IMR-90 (cell line): ENCODE measurements around the gene PNPLA1. TPM values are rescaled to one million over a fixed set of nuclear protein-coding genes. Genes with fewer than 3 reads are reported as not detected.

Source experiments
- ATAC-seq: fragments of 200-7000 bp; cut with Tn5 transposase; 2 replicates; pipeline ENCODE4 v1.9.1; 2020; ENCODE audit warnings: low read depth, mild to moderate bottlenecking, moderate library complexity
- BruUV-seq: library from RNA; stranded (reverse); fragments of 400-500 nt; replicated peaks from 2 replicates; lab custom pipeline; 2021; lab: Mats Ljungman, UMichigan
- CTCF ChIA-PET: fragments of 300-600 bp; formaldehyde crosslinking; extraction: SDS; loops from one replicate; lab custom pipeline; 2021; ENCODE audit warnings: antibody characterized with exemption; lab: Yijun Ruan, JAX
- POLR2A ChIA-PET: fragments of 300-600 bp; sonication (Branson Sonifier 250); formaldehyde crosslinking; loops from one replicate; lab custom pipeline; 2022; ENCODE audit warnings: antibody characterized with exemption; ENCODE audit not compliant: unreplicated experiment; lab: Charles Lee
- DNase-seq: peaks from one replicate; pipeline ENCODE4 v3.0.0; 2013
- H2AFZ ChIP-seq: replicated peaks from 2 replicates; pipeline ENCODE3; 2013; ENCODE audit warnings: low read length, mild to moderate bottlenecking; ENCODE audit not compliant: poor library complexity
- H2AK5ac ChIP-seq: 2 replicates; pipeline ENCODE4 v1.6.1; 2013; ENCODE audit warnings: low read depth, low read length, inconsistent platforms
- H2AK9ac ChIP-seq: replicated peaks from 2 replicates; pipeline ENCODE3; 2013; ENCODE audit warnings: mild to moderate bottlenecking, low read depth, low read length, moderate library complexity; ENCODE audit not compliant: poor library complexity
- H2BK120ac ChIP-seq: 2 replicates; pipeline ENCODE4 v1.6.1; 2013; ENCODE audit warnings: low read depth, low read length, inconsistent platforms
- H2BK15ac ChIP-seq: 3 replicates; pipeline ENCODE4 v1.6.1; 2013; ENCODE audit warnings: low read depth, low read length, inconsistent platforms
- H2BK20ac ChIP-seq: 2 replicates; pipeline ENCODE4 v1.6.1; 2013; ENCODE audit warnings: low read depth, mild to moderate bottlenecking, inconsistent platforms, low read length, moderate library complexity
- H2BK5ac ChIP-seq: 2 replicates; pipeline ENCODE4 v1.6.1; 2013; ENCODE audit warnings: mild to moderate bottlenecking, low read depth, low read length, inconsistent platforms; ENCODE audit not compliant: poor library complexity, severe bottlenecking
- H3K14ac ChIP-seq: replicated peaks from 2 replicates; pipeline ENCODE4 v1.6.1; 2013; ENCODE audit warnings: low read depth, low read length, inconsistent platforms
- H3K18ac ChIP-seq: 2 replicates; pipeline ENCODE4 v1.6.1; 2013; ENCODE audit warnings: low read depth, low read length, control low read depth
- H3K23ac ChIP-seq: 2 replicates; pipeline ENCODE4 v1.6.1; 2013; ENCODE audit warnings: low read depth, low read length, inconsistent platforms
- H3K27ac ChIP-seq: 2 replicates; pipeline ENCODE4 v1.5.1; 2013; ENCODE audit warnings: mild to moderate bottlenecking, control low read depth, low read length; ENCODE audit not compliant: insufficient read depth
- H3K27me3 ChIP-seq: 2 replicates; pipeline ENCODE4 v1.6.1; 2013; ENCODE audit warnings: low read length; ENCODE audit not compliant: control insufficient read depth, insufficient read depth
- H3K36me3 ChIP-seq: 2 replicates; pipeline ENCODE4 v1.6.1; 2013; ENCODE audit warnings: low read length, mixed read lengths; ENCODE audit not compliant: control insufficient read depth, insufficient read depth
- H3K4ac ChIP-seq: 2 replicates; pipeline ENCODE4 v1.6.1; 2013; ENCODE audit warnings: low read depth, low read length, inconsistent platforms
- H3K4me1 ChIP-seq: 2 replicates; pipeline ENCODE4 v1.6.1; 2013; ENCODE audit warnings: low read length, mixed read lengths; ENCODE audit not compliant: control insufficient read depth, insufficient read depth
- H3K4me2 ChIP-seq: 2 replicates; pipeline ENCODE4 v1.6.1; 2013; ENCODE audit warnings: low read depth, mild to moderate bottlenecking, control low read depth, low read length, moderate library complexity
- H3K4me3 ChIP-seq: 2 replicates; pipeline ENCODE4 v1.5.1; 2013; ENCODE audit warnings: low read depth, mild to moderate bottlenecking, control low read depth, low read length, moderate library complexity; ENCODE audit not compliant: insufficient read depth
- H3K56ac ChIP-seq: 2 replicates; pipeline ENCODE4 v1.6.1; 2013; ENCODE audit warnings: low read length, inconsistent platforms; ENCODE audit not compliant: insufficient read depth; ENCODE audit errors: extremely low read depth
- H3K79me1 ChIP-seq, 2 experiments: 2 replicates each; pipeline ENCODE4 v1.6.1; 2013; ENCODE audit warnings: low read length in 2 of 2, inconsistent platforms in 1 of 2, low read depth in 1 of 2
- H3K9ac ChIP-seq: 2 replicates; pipeline ENCODE4 v1.6.1; 2013; ENCODE audit warnings: low read depth, low read length, control low read depth
- H3K9me1 ChIP-seq: 2 replicates; pipeline ENCODE4 v1.6.1; 2013; ENCODE audit warnings: low read length, inconsistent platforms; ENCODE audit not compliant: insufficient read depth
- H3K9me3 ChIP-seq: 2 replicates; pipeline ENCODE4 v1.6.1; 2013; ENCODE audit warnings: low read length; ENCODE audit not compliant: control insufficient read depth, insufficient read depth
- H4K20me1 ChIP-seq: 2 replicates; pipeline ENCODE4 v1.6.1; 2013; ENCODE audit warnings: low read length, inconsistent platforms; ENCODE audit not compliant: insufficient read depth
- H4K5ac ChIP-seq: 2 replicates; pipeline ENCODE4 v1.6.1; 2013; ENCODE audit warnings: mild to moderate bottlenecking, low read depth, low read length, control low read depth
- H4K8ac ChIP-seq, 2 experiments: 2 replicates each; pipeline ENCODE4 v1.6.1; 2013; ENCODE audit warnings: low read depth in 2 of 2, low read length in 2 of 2, control low read depth in 1 of 2, inconsistent platforms in 1 of 2
- H4K91ac ChIP-seq: 2 replicates; pipeline ENCODE4 v1.6.1; 2013; ENCODE audit warnings: low read depth, low read length, inconsistent platforms; ENCODE audit not compliant: insufficient read depth
- BHLHE40 ChIP-seq: fragments of 150-350 bp; IDR thresholded peaks from 2 replicates; pipeline ENCODE4 v1.6.1; 2016; ENCODE audit warnings: mild to moderate bottlenecking, low read depth, low read length
- CEBPB ChIP-seq: IDR thresholded peaks from 2 replicates; pipeline ENCODE4 v1.6.1; 2012; ENCODE audit warnings: low read depth, low read length, improper control_type of control experiment
- CHD1 ChIP-seq: IDR thresholded peaks from 2 replicates; pipeline ENCODE4 v1.6.1; 2012; ENCODE audit warnings: low read depth, low read length, improper control_type of control experiment
- CTCF ChIP-seq: conservative IDR thresholded peaks from 2 replicates; pipeline ENCODE4 v1.5.1; 2012; ENCODE audit warnings: mild to moderate bottlenecking, low read depth, low read length, improper control_type of control experiment
- FOS ChIP-seq: fragments of 150-350 bp; IDR thresholded peaks from 2 replicates; pipeline ENCODE4 v1.6.1; 2016; ENCODE audit warnings: low read depth, low read length
- MAFK ChIP-seq: IDR thresholded peaks from 2 replicates; pipeline ENCODE4 v1.6.1; 2012; ENCODE audit warnings: low read depth, low read length, improper control_type of control experiment
- MAZ ChIP-seq: IDR thresholded peaks from 2 replicates; pipeline ENCODE4 v1.6.1; 2012; ENCODE audit warnings: low read depth, mild to moderate bottlenecking, low read length, improper control_type of control experiment, moderate library complexity, borderline replicate concordance
- MXI1 ChIP-seq: IDR thresholded peaks from 2 replicates; pipeline ENCODE4 v1.6.1; 2012; ENCODE audit warnings: low read depth, mild to moderate bottlenecking, low read length, moderate library complexity, borderline replicate concordance
- NFE2L2 ChIP-seq: fragments of 150-350 bp; IDR thresholded peaks from 2 replicates; pipeline ENCODE4 v1.6.1; 2016; ENCODE audit warnings: low read depth, mild to moderate bottlenecking, low read length
- POLR2A ChIP-seq: IDR thresholded peaks from 2 replicates; pipeline ENCODE4 v1.6.1; 2012; ENCODE audit warnings: mild to moderate bottlenecking, low read depth, low read length
- RAD21 ChIP-seq: IDR thresholded peaks from 2 replicates; pipeline ENCODE4 v1.6.1; 2012; ENCODE audit warnings: low read length, improper control_type of control experiment
- RCOR1 ChIP-seq: IDR thresholded peaks from 2 replicates; pipeline ENCODE4 v1.6.1; 2012; ENCODE audit warnings: mild to moderate bottlenecking, low read length, improper control_type of control experiment; ENCODE audit not compliant: insufficient replicate concordance
- RFX5 ChIP-seq: IDR thresholded peaks from 2 replicates; pipeline ENCODE4 v1.8.0; 2012; ENCODE audit warnings: low read depth, mild to moderate bottlenecking, low read length, moderate library complexity
- SMC3 ChIP-seq: fragments of 150-350 bp; IDR thresholded peaks from 2 replicates; pipeline ENCODE4 v1.6.1; 2016; ENCODE audit warnings: low read depth, mild to moderate bottlenecking, antibody characterized with exemption, low read length, moderate library complexity
- WGBS, 2 experiments: methylation state at CpG; one replicate each; pipeline versions ENCODE4 v1.1.5 to v1.1.7; 2013; ENCODE audit warnings: missing lambda C conversion rate in 2 of 2; ENCODE audit not compliant: insufficient read length in 1 of 2; ENCODE audit errors: extremely low coverage in 2 of 2; 5-methylcytosine and 5-hydroxymethylcytosine counted together
- dilution Hi-C: fragments of 300-500 bp; cut with HindIII; formaldehyde crosslinking; loops from one replicate; pipeline ENCODE4 v1.14.3; 2018; ENCODE audit warnings: low sequenced_read_pairs; ENCODE audit not compliant: unreplicated experiment
- in situ Hi-C: fragments of 300-500 bp; cut with MboI; formaldehyde crosslinking; loops from 3 replicates; pipeline ENCODE4 v1.14.3; 2019; ENCODE audit warnings: low sequenced_read_pairs, inconsistent platforms, mixed read lengths
- intact Hi-C: fragments of 100-400 bp; cut with micrococcal nuclease; formaldehyde crosslinking; loops from 2 replicates; pipeline ENCODE4 v1.10.0; 2022
- polyA plus RNA-seq, 3 experiments: library from polyadenylated mRNA; depleted of rRNA; stranded (reverse); fragments of >200 nt; gene quantifications; 2 replicates each; pipeline ENCODE4 v1.2.3, GENCODE V29; 2012; ENCODE audit warnings: low replicate concordance in 1 of 3
- total RNA-seq: library from RNA; depleted of rRNA; stranded (reverse); fragments of >200 nt; gene quantifications from 2 replicates; pipeline ENCODE4 v1.2.3, GENCODE V29; 2012
- TF ChIP-seq, protein P1 (sequence below): fragments of 150-350 bp; IDR thresholded peaks from 2 replicates; pipeline ENCODE4 v1.6.1; 2017; ENCODE audit warnings: mild to moderate bottlenecking, antibody characterized with exemption, low read length, low read depth
- TF ChIP-seq, protein P2 (sequence below): fragments of 150-350 bp; IDR thresholded peaks from 2 replicates; pipeline ENCODE4 v1.6.1; 2016; ENCODE audit warnings: low read depth, mild to moderate bottlenecking, low read length, moderate library complexity, borderline replicate concordance

The PNPLA1 gene
- total and polyA plus RNA-seq, 2 of the 4 experiments (the other 2 are of a cell fraction) = not detected

GRCh38 chr6:36322591-36322990, 52.7 kb downstream of the PNPLA1 start:
- Histone ChIP-seq H3K23ac (no peak overlapping the region), H3K27ac (no peak overlapping the region), H3K4me2 (no peak overlapping the region), H2BK120ac (no peak overlapping the region), H4K8ac (no peak overlapping the region), H3K4me1 (no peaks in the 10 kb centered on the region; the same call in 1 of the 2 replicates), H3K36me3 (no peaks in the 10 kb centered on the region), H3K14ac (no peak overlapping the region), H2AK5ac (no peak overlapping the region), H2BK20ac (no peak overlapping the region), H4K91ac (no peak overlapping the region), H3K4ac (no peak overlapping the region), H4K5ac (no peak overlapping the region), H3K56ac (no peak overlapping the region), H2BK15ac (no peak overlapping the region), H3K9ac (no peak overlapping the region), H2AK9ac (no peak overlapping the region), H3K18ac (no peak overlapping the region), H3K27me3 (peaks cover 72% of the 10 kb centered on the region), H3K9me3 (no peaks in the 10 kb centered on the region), H3K79me1 (no peaks in the 10 kb centered on the region), H2BK5ac (no peak overlapping the region), H3K9me1 (no peaks in the 10 kb centered on the region), H2AFZ (no peak overlapping the region), H3K4me3 (no peak overlapping the region), H4K20me1 (no peaks in the 10 kb centered on the region)
- intact Hi-C loops = no loop called here
- in situ Hi-C loops = no loop called here
- DNase-seq = no peak
- CTCF ChIA-PET = no interaction called here
- WGBS, 2 experiments = no CpG with 5 or more reads among the region's 3 CpGs
- ATAC-seq = no peak
- no peak for TF ChIP-seq CEBPB
- no peak for TF ChIP-seq MAZ
- TF ChIP-seq, protein P1, sequence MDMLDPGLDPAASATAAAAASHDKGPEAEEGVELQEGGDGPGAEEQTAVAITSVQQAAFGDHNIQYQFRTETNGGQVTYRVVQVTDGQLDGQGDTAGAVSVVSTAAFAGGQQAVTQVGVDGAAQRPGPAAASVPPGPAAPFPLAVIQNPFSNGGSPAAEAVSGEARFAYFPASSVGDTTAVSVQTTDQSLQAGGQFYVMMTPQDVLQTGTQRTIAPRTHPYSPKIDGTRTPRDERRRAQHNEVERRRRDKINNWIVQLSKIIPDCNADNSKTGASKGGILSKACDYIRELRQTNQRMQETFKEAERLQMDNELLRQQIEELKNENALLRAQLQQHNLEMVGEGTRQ = no peak
- no peak for TF ChIP-seq MAFK
- TF ChIP-seq, protein P2, sequence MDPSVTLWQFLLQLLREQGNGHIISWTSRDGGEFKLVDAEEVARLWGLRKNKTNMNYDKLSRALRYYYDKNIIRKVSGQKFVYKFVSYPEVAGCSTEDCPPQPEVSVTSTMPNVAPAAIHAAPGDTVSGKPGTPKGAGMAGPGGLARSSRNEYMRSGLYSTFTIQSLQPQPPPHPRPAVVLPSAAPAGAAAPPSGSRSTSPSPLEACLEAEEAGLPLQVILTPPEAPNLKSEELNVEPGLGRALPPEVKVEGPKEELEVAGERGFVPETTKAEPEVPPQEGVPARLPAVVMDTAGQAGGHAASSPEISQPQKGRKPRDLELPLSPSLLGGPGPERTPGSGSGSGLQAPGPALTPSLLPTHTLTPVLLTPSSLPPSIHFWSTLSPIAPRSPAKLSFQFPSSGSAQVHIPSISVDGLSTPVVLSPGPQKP = no peak
- no peak for TF ChIP-seq NFE2L2
- no peak for TF ChIP-seq RCOR1
- no peak for TF ChIP-seq MXI1
- no peak for TF ChIP-seq CHD1
- TF ChIP-seq POLR2A = no peak
- no peak for TF ChIP-seq RAD21
- TF ChIP-seq RFX5 = no peak
- no peak for TF ChIP-seq BHLHE40
- no peak for TF ChIP-seq FOS
- no peak for TF ChIP-seq SMC3
- no peak for TF ChIP-seq CTCF
- BruUV-seq = no TSS peak
- dilution Hi-C loops = no loop called here
- POLR2A ChIA-PET = no interaction called here
